ENCODE data around the gene TTC6. TPM values are rescaled to one million over a fixed set of nuclear protein-coding genes. Genes with fewer than 3 reads are reported as not detected.

Gene TTC6
- total RNA-seq, 4 donors from 2014 or later, result not detected

DNA sequence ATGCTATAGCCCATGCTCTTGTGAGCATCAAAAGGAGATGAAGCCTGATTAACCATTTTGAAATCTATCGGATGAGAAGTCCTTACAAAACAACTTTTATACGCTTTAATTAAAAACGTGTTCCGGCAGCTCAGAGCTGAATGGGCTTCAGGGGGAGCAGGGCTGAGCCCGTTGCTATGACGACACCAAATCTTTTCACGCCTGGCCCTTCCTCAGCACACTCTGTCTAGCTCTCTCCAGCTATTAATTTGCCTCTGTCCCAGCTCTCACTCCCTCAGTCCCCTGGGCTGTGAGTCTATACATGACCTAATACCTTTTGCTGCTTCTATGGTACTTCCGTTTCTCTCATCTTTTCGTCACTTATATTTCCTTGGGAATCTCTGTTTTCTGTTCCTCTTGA is 16.2 kb upstream of the TTC6 start:
- TF ChIP-seq, protein P1, sequence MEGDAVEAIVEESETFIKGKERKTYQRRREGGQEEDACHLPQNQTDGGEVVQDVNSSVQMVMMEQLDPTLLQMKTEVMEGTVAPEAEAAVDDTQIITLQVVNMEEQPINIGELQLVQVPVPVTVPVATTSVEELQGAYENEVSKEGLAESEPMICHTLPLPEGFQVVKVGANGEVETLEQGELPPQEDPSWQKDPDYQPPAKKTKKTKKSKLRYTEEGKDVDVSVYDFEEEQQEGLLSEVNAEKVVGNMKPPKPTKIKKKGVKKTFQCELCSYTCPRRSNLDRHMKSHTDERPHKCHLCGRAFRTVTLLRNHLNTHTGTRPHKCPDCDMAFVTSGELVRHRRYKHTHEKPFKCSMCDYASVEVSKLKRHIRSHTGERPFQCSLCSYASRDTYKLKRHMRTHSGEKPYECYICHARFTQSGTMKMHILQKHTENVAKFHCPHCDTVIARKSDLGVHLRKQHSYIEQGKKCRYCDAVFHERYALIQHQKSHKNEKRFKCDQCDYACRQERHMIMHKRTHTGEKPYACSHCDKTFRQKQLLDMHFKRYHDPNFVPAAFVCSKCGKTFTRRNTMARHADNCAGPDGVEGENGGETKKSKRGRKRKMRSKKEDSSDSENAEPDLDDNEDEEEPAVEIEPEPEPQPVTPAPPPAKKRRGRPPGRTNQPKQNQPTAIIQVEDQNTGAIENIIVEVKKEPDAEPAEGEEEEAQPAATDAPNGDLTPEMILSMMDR (IDR thresholded peaks at IDR 0.05 in 4 of 5, conservative IDR thresholded peaks at IDR 0.05 in 1 of 5), result no peak
- no peak for TF ChIP-seq POLR2A (IDR thresholded peaks at IDR 0.05)
- no peak for ATAC-seq
- Histone ChIP-seq H3K9me3 (no peaks in the 10 kb centered on the region), H3K36me3 (no peaks in the 10 kb centered on the region), H3K4me1 (no peaks in the 10 kb centered on the region), H3K4me3 (no peak overlapping the region), H3K27ac (no peak overlapping the region), H3K27me3 (peaks cover 17 to 52% (median 48%) of the 10 kb centered on the region in 3 donors)
- in situ Hi-C loops (cut with MboI; ENCODE audit: low sequenced_read_pairs in 4 of 4), result loop anchor here in 2 of 4 donors (25.0 kb wide), 2 partner anchors 917 to 1067 kb away; partner anchors contain the start of genes NKX2-1 (in 1 of the 2) and PAX9 (in 1 of the 2)
- DNase-seq, result no peak
- intact Hi-C loops (cut with DNase I; ENCODE audit: low total_unique reads), result no loop called here

DNA sequence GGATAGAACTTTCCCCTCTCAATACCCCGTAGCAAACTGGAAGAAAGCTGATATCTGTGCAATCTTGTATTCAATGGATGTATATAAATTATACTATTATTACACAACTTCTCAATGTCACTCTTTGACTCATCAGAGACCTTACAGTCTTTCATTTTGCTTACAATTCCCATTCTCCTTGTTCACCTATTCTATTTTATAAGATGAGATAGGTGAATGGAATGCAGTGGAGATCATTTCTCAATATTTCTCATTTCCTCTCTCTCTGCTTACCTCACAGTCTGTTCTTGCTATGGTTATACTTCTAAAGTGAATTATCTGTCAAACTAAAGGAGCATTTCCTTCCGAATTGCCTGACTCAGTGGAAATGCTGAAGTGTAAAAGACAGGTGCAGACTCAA is 15.3 kb upstream of the TTC6 start:
- DNase-seq (no peak), ATAC-seq (no peak)
- intact Hi-C loops (cut with DNase I; ENCODE audit: low total_unique reads) (no loop called here), in situ Hi-C loops (cut with MboI; ENCODE audit: low sequenced_read_pairs in 4 of 4) (loop anchor here in 2 of 4 donors (25.0 kb wide), 2 partner anchors 918 to 1068 kb away; partner anchors contain the start of genes NKX2-1 (in 1 of the 2) and PAX9 (in 1 of the 2))
- no peak overlapping the region for H3K27ac ChIP-seq
- H3K4me3 ChIP-seq, result no peak overlapping the region
- H3K36me3 ChIP-seq, result no peaks in the 10 kb centered on the region
- H3K27me3 ChIP-seq, result peaks cover 26 to 57% (median 56%) of the 10 kb centered on the region in 3 donors
- H3K9me3 ChIP-seq, result no peaks in the 10 kb centered on the region
- TF ChIP-seq, protein P1 (IDR thresholded peaks at IDR 0.05 in 4 of 5, conservative IDR thresholded peaks at IDR 0.05 in 1 of 5), result no peak
- no peak for TF ChIP-seq POLR2A (IDR thresholded peaks at IDR 0.05)
- peaks cover 0 to 8% of the 10 kb centered on the region in 2 donors for H3K4me1 ChIP-seq

DNA sequence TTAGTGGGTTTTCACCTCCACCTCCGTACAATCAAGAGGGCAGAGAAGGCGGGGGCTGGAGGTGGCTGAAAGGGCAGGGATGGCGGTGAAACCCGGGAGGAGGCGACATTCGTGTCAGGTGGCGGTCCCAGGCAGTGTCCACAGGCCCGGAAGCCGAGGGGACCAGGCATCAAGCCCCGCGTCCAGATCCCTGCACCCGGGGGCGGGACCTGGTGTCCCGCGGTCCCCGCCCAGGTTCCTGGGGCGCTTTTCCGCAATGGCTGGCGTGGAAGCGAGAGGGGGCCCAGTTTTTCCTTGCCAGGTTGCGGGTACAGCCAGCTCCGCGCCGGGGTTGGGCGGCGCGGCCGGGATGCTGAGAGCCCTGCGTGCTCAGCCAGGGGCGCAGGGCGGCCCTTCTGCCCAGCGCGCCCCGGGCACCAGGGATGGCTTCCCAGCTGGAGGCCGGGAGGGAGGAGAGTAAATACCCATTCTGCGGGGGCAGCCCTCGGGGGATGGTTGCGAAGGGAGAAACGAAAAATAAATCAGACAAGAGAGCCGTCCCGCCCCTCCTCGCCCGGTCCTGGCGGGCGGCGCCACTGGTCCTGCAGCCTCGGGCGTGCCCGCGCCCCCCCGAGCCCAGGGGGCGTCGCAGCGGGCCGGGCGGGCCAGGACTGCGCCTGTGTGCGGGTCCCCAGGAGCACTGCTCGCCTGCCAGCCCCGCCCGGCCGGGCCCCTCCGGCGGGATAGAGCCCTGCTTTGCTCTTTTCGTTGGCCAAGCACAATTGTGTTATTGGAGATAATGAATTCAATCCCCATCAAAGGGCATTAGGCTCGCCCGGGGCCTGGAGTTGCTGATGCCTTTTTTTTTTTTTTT is 11.8 kb upstream of the TTC6 start:
- no peak for TF ChIP-seq POLR2A (IDR thresholded peaks at IDR 0.05)
- intact Hi-C loops (cut with DNase I; ENCODE audit: low total_unique reads), result no loop called here
- Histone ChIP-seq H3K27me3 (peaks cover 60 to 83% (median 71%) of the 10 kb centered on the region in 3 donors), H3K27ac (no peak overlapping the region), H3K9me3 (no peaks in the 10 kb centered on the region), H3K4me3 (peak overlapping the region in 1 of 4 donors; percentile 13), H3K4me1 (peaks cover 5 to 16% of the 10 kb centered on the region in 2 donors), H3K36me3 (no peaks in the 10 kb centered on the region)
- no peak for ATAC-seq
- DNase-seq, result no peak
- in situ Hi-C loops (cut with MboI; ENCODE audit: low sequenced_read_pairs in 4 of 4), result loop anchor here in 2 of 4 donors (25.0 kb wide), 2 partner anchors 921 to 1071 kb away; partner anchors contain the start of genes NKX2-1 (in 1 of the 2) and PAX9 (in 1 of the 2)

DNA sequence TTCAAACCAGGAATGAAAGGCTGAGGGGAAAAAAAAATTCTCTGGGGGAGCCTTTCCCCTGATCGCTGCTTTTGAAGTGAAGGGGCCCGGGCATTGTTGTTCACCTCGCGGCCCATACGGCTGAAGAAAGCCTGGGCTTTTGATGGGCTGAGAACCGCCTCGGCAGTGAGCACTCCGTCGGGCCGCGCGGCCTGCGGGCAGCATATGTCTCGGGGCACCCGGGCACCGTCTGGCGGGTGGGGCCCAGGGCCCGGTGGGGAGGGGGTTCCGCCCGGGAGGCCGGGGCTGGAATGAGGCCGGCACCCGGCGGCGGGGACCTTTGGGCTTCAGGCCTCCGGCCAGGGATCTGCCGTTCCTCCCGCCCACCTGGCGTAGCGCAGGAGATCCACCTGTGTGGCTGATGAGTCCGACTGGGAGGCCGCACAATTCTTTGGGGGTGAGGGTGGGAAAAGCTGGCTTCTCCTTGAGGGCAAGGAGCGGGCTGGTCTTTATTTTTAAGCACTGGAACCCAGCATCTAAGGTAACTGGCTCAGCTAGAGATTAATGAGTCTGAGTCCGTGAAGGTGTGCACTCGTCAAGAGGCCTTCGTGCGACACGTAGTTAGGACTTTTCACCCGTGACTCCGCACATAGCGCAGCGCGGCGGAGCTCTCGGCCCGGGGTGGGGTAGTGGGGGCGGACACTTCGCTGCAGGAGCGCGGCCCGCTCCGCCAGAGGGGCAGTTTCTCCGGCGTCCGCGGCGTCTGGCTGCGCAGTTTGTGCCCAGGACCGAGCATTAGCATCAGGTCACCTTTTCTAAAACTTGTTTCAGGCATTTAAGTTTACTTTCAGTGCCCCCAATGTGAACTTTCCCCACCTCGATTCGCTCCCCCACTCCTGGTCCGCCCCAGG is 11.0 kb upstream of the TTC6 start:
- no peak for TF ChIP-seq POLR2A (IDR thresholded peaks at IDR 0.05)
- TF ChIP-seq, protein P1 (IDR thresholded peaks at IDR 0.05 in 4 of 5, conservative IDR thresholded peaks at IDR 0.05 in 1 of 5), result no peak
- ATAC-seq (no peak), DNase-seq (no peak)
- in situ Hi-C loops (cut with MboI; ENCODE audit: low sequenced_read_pairs in 4 of 4) (loop anchor here in 2 of 4 donors (25.0 kb wide), 2 partner anchors 922 to 1072 kb away; partner anchors contain the start of genes NKX2-1 (in 1 of the 2) and PAX9 (in 1 of the 2)), intact Hi-C loops (cut with DNase I; ENCODE audit: low total_unique reads) (no loop called here)
- Histone ChIP-seq H3K9me3 (no peaks in the 10 kb centered on the region), H3K27ac (no peak overlapping the region), H3K27me3 (peaks cover 69 to 88% (median 77%) of the 10 kb centered on the region in 3 donors), H3K4me1 (peaks cover 5 to 16% of the 10 kb centered on the region in 2 donors), H3K36me3 (no peaks in the 10 kb centered on the region), H3K4me3 (peak overlapping the region in 1 of 4 donors; percentile 13)

Measured in gastrocnemius medialis (tissue), 4 donors.